Measurements from ENCODE around the gene CSNK1A1L. TPM values are rescaled to one million over a fixed set of nuclear protein-coding genes. Genes with fewer than 3 reads are reported as not detected.
"Not testable (repeated sequence)": the region's sequence is repeated elsewhere in the genome, so short reads cannot be mapped to it uniquely, and the experiment has no call there.

CSNK1A1L gene
- total RNA-seq, 3 donors from 2014 or later (not counting 1 experiment from before 2014, with no cell fraction given): not detected

GRCh38 chr13:37058910-37059847 lies 46.3 kb downstream of the CSNK1A1L start, which contains the start of gene SUPT20H:
Gene SUPT20H (minus strand): TSS chr13:37059688. CDS start chr13:37051490, 8,198 bp downstream.
- WGBS (ENCODE audit: insufficient coverage): under 1% methylated on average over 75 of the region's 75 CpGs

DNA sequence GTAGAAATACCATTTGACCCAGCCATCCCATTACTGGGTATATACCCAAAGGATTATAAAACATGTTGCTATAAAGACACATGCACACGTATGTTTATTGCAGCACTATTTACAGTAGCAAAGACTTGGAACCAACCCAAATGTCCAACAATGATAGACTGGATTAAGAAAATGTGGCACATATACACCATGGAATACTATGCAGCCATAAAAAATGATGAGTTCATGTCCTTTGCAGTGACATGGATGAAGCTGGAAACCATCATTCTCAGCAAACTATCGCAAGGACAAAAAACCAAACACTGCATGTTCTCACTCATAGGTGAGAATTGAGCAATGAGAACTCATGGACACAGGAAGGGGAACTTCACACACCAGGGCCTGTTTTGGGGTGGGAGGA lies 49.2 kb downstream of the CSNK1A1L start:
- H3K27ac ChIP-seq (ENCODE audit: low read length); intact Hi-C loops (cut with micrococcal nuclease); H3K27me3 Mint-ChIP-seq (ENCODE audit: low read depth in 2 of 2); DNase-seq; H3K9me3 ChIP-seq (ENCODE audit: control insufficient read depth, insufficient read depth, low read length); H3K36me3 ChIP-seq (ENCODE audit: control insufficient read depth, insufficient read depth, low read length); H3K27me3 ChIP-seq (ENCODE audit: control insufficient read depth, insufficient read depth, low read length); ATAC-seq; H3K4me3 ChIP-seq (ENCODE audit: low read length); H3K9me3 Mint-ChIP-seq; H3K36me3 Mint-ChIP-seq; H3K27ac Mint-ChIP-seq: not testable (repeated sequence)
- Mint-ChIP-seq H3K4me1 (peaks cover 54 to 56% of the 10 kb centered on the region in 2 donors), H3K4me3 (peak overlapping the region; percentile 9)
- H3K4me1 ChIP-seq (ENCODE audit: control insufficient read depth, insufficient read depth, low read length): peaks cover 10% of the 10 kb centered on the region
- no CpG with 5 or more reads among the region's 2 CpGs for WGBS (ENCODE audit: insufficient coverage)

More at GRCh38 chr13:37058910-37059847, 46.3 kb downstream of the CSNK1A1L start, which contains the start of gene SUPT20H:
- intact Hi-C loops (cut with micrococcal nuclease): loop anchor here (1.0 kb wide), 1 partner anchor 60 kb away; the partner anchor contains the start of gene ALG5
- no peaks in the 10 kb centered on the region for H3K36me3 ChIP-seq (ENCODE audit: control insufficient read depth, insufficient read depth, low read length)
- H3K9me3 ChIP-seq (ENCODE audit: control insufficient read depth, insufficient read depth, low read length): no peaks in the 10 kb centered on the region
- peak; percentile 96 to 100 (median 97) for ATAC-seq
- no peaks in the 10 kb centered on the region for H3K36me3 Mint-ChIP-seq
- H3K4me3 ChIP-seq (ENCODE audit: low read length): peak within 1 kb of the TSS; percentile 92
- H3K27ac Mint-ChIP-seq: peak within 1 kb of the TSS; percentile 96 to 99
- H3K27me3 ChIP-seq (ENCODE audit: control insufficient read depth, insufficient read depth, low read length): no peaks in the 10 kb centered on the region
- TF ChIP-seq CTCF (IDR thresholded peaks at IDR 0.05): no peak
- no peaks in the 10 kb centered on the region for H3K9me3 Mint-ChIP-seq
- H3K4me3 Mint-ChIP-seq: peak within 1 kb of the TSS; percentile 95
- peaks cover 9 to 26% of the 10 kb centered on the region in 2 donors for H3K27me3 Mint-ChIP-seq (ENCODE audit: low read depth in 2 of 2)
- peak; percentile 88 to 95 for DNase-seq
- H3K27ac ChIP-seq (ENCODE audit: low read length): peak within 1 kb of the TSS; percentile 93
- peaks cover 27 to 33% of the 10 kb centered on the region in 2 donors for H3K4me1 Mint-ChIP-seq
- H3K4me1 ChIP-seq (ENCODE audit: control insufficient read depth, insufficient read depth, low read length): peaks cover 10% of the 10 kb centered on the region

Other genes starting within 250 kb of the CSNK1A1L start
- gene SMAD9, start 185.4 kb downstream of the CSNK1A1L start, total RNA-seq: not detected
- 10 to 100 TPM; 20.2 to 25.0 (median 24.5) TPM for gene ALG5, start 106.3 kb downstream of the CSNK1A1L start, total RNA-seq
- gene EXOSC8, start 104.9 kb downstream of the CSNK1A1L start, total RNA-seq: 10 to 100 TPM; 34.3 to 43.8 (median 42.0) TPM
- gene SUPT20H, start 46.0 kb downstream of the CSNK1A1L start, total RNA-seq: 10 to 100 TPM; 59.8 to 84.7 (median 64.6) TPM